Activated CD8-positive, alpha-beta memory T cell treated with anti-CD3 and anti-CD28 coated beads for 1 hour (primary cell): ENCODE data around the gene MYO3B.

Experiments used
- DNase-seq, 2 donors: peaks; one replicate each; pipeline ENCODE4 v3.0.0-alpha.2; 2020; ENCODE audit warnings: low read depth in 1 of 2; ENCODE audit errors: extremely low read depth in 1 of 2

Gene MYO3B

DNA sequence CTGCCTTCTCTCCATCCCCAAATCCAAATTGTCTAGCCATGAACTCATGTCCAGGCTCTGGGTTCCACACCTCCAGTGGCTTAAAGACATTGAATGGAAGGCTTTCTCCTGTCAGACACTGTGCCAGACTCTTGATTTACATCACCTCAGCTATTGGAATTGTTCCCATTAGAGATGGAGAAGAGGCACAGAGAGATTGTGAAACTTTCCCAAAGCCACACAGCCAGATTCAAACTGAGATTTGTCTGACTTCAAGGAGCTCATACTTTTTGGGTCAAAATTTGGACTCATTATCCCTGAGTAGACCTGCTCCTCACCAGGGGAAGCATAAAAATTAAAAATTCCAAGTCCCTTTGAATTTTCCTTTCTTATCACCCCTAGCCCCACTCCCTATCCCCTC, 18.9 kb upstream of the MYO3B start:
- no peak for DNase-seq

GRCh38 chr2:170161516-170162270, 16.3 kb upstream of the MYO3B start:
- no peak for DNase-seq

GRCh38 chr2:170162271-170162632, 15.7 kb upstream of the MYO3B start:
- DNase-seq, result no peak

- no peak for DNase-seq
Observed at GRCh38 chr2:170163411-170164065, 14.4 kb upstream of the MYO3B start.

- no peak for DNase-seq
Observed at GRCh38 chr2:170165129-170165528, 12.8 kb upstream of the MYO3B start.

- DNase-seq, result no peak
Observed at GRCh38 chr2:170166735-170167134, 11.2 kb upstream of the MYO3B start.

DNA sequence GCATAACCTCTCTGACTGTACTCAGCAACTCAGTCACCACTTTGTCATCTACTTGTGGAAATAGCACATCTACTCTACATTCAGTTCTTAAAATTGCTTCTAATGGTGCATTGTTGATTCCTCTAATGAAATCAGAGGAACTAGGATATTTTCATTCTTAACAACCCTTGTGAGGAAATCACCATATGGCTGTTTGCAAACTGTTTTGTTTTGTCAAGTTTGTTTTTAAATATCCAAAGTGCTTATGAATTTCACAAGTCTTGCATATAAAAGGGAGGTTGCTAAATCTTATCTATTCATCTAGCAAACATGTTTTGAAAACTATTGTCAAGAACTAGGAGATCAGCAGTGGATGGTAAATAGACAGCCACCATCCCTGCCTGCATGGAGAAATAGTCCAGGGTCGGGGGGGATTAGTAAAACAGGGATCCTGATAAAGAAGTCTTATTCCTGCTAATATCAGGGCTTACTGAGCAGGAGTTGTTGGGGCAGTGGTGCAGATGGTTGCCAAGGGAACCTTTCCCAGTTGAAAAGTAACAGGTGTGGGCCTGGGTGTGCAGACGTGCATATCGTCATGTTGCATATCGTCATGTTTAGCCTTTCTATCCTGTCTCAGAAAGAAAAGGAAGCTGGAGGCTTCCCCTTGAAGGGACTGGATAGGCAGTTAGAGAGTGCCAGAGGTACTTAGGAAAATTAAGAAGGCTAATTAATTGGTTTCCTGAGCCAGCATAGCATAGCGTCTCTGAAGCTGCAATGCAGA, 7.5 kb upstream of the MYO3B start:
- DNase-seq, result no peak

DNA sequence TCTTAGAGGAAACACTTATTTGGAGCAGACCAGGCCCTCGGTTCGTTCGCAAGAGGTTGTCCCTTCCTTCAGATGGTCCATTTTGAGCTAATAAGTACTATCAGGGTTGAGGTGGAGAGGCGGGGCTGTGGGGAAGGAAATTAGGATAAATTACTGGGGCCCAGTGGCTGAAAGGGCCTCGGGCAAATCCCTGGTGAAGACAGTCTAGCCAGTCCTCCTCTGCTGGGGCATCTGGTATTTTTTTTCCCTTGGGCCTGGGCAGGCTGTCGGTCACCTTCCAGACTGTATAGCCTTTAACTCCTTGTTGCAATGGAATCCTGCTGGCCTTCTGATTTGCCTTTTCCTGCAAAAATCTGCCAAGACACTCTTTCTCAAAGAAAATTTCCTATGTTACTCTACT, 1.7 kb upstream of the MYO3B start:
- DNase-seq, result no peak

DNA sequence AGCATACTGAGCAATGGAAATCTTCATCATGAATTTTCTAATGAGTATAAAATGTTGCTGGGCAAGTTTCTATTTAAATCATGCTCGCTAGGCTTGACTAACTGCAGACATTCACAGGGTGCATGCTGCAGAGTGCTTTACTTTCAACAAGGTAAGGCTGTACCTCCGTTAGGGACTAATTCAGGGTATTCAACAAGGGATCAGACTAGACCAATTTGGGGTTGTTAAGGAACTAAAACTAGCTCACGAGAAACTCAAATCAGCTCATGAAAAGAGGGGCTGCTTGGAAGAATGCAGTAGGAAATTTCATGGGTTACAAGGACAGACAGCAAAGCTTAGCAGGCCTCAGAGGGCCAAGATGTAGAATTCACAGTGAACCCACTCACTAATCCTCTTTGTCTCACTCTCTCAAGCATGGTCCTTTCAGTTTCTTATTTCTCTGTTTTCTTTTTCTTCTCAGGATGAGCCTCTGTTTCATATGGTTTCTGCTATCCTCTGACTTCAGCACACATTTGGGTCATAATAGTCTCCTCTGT, 2.2 kb downstream of the MYO3B start:
- no peak for DNase-seq

DNA sequence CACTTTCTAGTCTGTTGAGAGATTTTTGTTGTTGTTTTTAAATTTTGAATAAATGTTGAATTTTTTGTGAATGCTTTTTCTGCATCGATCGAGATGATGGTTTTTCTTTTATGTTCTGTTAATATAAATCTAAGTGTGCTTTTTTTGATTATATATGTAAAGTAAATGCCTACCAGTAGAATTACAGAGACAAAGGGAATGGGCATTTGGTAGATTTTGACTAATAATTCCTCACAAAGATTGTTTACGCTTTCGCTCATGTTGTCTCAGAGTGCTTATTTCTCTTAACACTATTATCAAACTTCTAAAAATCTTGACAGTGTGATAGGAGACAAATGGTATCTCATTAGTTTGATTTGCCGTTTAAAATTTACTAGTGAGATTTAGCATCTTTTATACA, 3.7 kb downstream of the MYO3B start:
- DNase-seq, result no peak

DNA sequence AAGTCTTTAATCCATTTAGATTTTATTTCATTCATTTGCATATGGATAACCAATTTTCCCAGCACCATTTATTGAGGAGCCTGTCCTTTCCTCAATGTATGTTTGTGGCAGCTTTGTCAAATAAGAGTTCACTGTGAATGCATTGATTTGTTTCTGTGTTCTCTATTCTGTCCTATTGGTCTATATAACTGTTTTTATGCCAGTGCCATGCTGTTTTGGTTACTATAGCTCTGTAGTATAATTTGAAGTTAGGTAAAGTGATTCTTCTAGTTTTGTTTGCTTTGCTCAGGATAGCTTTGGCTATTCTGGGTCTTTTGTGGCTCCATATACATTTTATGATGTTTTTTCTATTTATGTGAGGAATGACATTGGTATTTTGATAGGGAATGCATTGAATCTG, 7.4 kb downstream of the MYO3B start:
- DNase-seq, result no peak

DNA sequence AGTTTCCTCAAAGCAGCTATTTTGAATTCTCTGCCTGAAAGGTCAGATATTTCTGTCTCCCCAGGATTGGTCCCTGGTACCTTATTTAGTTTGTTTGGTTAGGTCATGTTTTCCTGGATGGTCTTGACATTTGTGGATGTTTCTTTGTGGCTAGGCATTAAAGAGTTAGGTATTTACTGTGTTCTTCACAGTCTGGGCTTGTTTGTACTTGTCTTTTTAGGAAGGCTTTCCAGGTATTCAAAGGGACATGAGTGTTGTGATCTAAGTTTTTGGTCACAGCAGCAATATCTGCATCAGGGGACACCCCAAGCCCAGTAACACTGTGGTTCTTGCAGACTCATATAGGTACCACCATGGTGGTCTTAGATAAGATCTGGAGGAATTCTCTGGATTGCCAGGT, 11.8 kb downstream of the MYO3B start:
- DNase-seq, result no peak

GRCh38 chr2:170190172-170190571, 12.2 kb downstream of the MYO3B start:
- no peak for DNase-seq

DNA sequence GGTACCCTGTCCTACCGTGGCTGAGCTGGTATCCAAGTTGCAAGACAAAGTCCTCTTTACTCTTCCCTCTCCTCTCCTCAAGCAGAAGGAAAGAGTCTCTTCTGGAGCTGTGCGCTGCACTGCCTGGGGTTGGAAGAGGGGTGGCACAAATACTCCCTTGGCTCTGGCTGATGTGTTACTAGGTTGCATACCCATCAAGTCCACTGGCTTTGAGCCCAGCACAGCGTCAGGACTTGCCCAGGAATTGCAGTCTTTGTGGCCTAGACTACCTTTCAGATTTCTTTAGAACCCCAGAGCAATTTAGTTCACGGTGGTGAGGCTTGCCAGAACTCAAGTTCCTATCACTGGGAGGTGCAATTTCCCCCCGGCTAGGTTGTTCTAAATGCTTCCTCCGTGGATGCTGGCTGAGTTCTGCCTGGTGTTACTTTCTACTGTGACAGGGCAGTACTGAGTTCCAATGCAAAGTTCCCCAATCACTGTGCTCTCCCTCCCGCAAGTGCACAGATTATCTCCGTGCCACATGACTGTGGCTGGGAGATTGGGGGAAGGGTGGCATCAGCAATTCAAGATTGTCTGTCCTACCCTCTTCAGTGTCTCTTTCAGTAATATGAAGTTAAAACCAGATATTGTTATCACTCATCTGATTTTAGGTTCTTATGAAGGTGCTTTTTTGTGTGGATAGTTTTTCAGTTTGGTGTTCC, 13.4 kb downstream of the MYO3B start:
- no peak for DNase-seq

DNA sequence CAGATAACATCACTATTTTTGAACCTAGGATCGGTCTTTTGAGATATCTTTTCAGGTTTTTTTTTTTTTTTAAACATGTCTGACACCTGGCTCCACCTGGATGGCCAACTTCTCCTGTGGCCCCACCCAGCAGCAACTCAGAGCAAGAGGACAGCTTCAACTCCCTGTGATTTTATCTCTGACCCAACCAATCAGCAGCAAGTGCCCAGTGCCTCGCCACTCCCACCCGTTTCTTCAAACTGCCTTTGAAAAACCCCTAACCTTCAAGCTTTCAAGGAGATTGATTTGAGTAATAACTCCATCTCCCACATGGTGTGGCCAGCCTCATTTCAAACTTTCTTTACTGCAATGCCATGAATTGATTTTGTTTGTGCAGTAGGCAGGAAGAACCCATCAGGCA, 19.0 kb downstream of the MYO3B start:
- DNase-seq, result no peak

GRCh38 chr2:170201275-170201674, 23.3 kb downstream of the MYO3B start:
- DNase-seq, result no peak

DNA sequence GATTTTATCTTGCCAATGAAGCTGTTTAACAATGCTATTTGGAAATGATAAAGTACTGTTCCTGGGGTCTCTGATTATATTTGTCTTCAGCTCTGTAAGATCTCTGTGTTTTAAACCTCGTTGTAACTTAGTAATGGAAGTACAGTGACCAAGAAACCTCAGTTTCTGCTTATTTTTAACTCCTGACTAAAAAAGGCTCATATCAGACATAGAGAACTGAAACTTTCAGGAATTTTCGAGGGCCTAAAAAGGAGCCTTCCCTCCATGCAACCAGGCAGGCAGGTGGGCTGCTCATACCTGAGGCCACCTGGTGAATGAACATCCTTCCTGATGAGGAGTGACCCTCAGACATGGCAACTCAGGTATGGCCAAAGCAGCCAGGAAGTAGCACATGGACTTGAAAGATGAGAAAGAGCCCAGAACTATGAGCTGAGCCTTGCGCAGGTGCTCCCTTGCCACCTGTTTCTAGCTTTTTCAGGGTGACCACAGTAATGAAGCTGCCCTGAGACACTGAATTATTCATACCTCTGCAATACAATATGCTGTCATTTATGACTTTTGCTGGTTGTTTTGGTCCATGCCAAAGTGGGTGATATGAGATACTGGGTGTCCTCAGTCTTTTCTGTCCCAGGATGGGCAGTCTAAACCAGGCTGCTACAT, 23.9 kb downstream of the MYO3B start:
- DNase-seq, result no peak

GRCh38 chr2:170202437-170202836, 24.5 kb downstream of the MYO3B start:
- DNase-seq, result no peak

DNA sequence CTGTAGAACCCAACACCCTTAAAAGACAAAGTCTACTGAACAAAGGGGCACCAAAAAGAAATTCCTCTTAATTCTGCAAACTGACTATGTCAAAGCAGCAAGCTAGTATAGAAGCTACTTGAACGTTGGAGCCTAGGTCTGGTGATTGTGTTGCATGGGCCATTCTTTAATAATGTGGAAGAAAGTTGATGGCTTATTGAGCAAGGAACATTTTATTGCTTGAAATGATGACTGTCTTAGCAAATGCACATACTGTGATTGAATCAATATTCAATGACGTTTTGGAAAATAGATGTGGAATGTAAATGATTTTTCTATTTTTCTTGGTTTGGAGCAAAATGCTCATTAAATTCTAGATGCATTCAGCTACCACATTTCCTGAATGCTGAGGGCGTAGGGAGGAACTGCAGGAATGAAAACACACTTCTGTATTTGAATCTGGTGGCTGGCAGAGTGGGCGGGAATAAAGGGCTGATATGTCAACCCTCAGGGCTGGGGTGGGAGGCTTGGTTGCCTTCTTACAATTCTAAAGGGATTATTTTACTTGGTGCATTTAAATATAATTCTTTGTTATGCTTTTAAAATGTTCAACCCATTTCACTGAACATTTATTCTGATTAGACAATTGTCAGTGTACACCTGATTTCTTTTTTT, 26.5 kb downstream of the MYO3B start:
- no peak for DNase-seq

- DNase-seq, result no peak
Observed at GRCh38 chr2:170206246-170206645, 28.3 kb downstream of the MYO3B start.
